Measurements from ENCODE around the gene IL36B.

- TF ChIP-seq EZH2phosphoT487 (IDR thresholded peaks at IDR 0.05; ENCODE audit: borderline replicate concordance, low read length) (no peak), CTCF (IDR thresholded peaks at IDR 0.05; ENCODE audit: low read depth, low read length, poor library complexity, severe bottlenecking) (no peak)
These were observed 31.4 kb downstream of the IL36B start for GRCh38 chr2:113021312-113021711.

Data from DOHH2 (cell line).